Measurements from ENCODE around the gene COMMD4. TPM values are rescaled to one million over a fixed set of nuclear protein-coding genes. Genes with fewer than 3 reads are reported as not detected.

Gene COMMD4
- total and polyA plus RNA-seq, 5 donors: 33.7 to 52.1 (median 39.2) TPM

DNA sequence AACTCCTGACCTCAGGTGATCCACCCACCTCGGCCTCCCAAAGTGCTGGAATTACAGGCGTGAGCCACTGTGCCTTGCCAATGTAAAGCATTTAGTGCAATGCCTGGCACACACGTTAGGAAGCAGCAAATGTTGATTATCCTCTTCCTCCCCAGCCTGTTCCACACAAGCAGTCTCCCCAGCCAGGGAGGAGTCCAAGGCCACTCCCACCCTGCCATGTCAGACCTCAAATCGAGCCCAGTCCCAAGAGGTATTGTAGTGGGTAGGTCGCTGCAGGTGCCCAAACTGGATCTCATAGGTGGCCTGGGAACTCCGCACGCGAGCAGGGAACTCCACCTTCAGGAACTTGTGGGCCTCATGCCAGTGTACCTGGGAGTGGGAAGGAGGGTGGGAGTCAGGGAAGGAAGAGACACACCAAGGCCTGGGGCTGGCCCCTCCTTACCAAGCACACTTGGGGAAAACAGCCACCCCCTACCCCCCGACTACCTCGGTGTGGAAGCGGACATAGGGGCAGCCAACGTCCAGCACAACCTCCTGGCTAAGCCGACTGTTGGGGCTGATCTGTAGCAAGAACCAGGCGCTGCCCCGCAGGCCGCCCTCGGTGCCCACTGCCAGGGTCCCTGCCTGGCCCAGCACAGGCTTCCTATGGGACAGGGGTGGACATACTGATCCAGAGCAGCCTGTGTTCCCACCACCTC, 22.3 kb downstream of the COMMD4 start:
- DNase-seq (no peak), ATAC-seq (no peak)
- Histone ChIP-seq H3K9me3 (ENCODE audit: control insufficient read depth, low read length) (no peaks in the 10 kb centered on the region), H3K27ac (ENCODE audit: low read length) (no peak overlapping the region), H3K4me1 (ENCODE audit: control insufficient read depth, insufficient read depth, low read length) (no peaks in the 10 kb centered on the region), H3K27me3 (ENCODE audit: control insufficient read depth, insufficient read depth) (no peaks in the 10 kb centered on the region), H3K4me3 (ENCODE audit: low read length) (no peak overlapping the region)
- intact Hi-C loops (cut with DNase I): no loop called here
- WGBS: 93% methylated on average over 17 of the region's 17 CpGs

DNA sequence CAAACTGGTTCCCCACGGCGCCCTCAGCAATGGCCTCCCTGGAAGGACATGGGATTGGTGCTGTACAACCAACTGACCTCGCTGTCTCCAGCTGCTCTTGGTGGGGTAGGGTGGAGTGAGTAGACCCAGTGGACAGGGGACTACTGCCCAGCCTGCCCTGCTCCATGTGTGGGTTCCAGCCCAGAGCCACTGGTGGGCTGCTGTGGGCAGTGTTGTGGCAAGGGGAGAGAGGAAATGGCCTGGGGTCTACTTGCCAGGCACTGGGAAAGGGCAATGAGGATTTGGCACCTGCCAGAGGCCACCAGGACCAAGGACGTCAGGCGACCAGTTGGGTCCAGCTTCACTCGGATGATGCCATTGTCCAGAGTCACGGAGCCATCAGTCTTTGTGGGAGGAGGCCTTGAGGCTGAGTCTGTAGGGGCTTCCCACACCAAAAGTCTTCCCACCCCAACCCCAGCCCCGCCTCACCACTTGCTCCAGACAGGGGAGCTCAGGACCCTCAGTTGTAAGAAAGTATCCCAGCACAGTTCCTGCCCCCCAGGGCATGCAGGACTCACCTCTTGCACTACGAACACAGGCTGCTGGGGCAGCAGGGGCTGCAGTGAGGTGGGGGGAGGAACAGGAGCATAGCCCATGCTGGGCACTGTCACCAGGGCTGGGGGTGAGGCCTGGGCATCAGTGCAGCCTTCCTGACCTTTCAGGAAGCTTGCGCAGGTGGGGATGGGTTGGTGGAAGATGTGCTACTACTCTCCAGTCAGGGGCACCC, 23.1 kb downstream of the COMMD4 start:
- DNase-seq (no peak), ATAC-seq (no peak)
- Histone ChIP-seq H3K9me3 (ENCODE audit: control insufficient read depth, low read length) (no peaks in the 10 kb centered on the region), H3K27ac (ENCODE audit: low read length) (no peak overlapping the region), H3K4me3 (ENCODE audit: low read length) (no peak overlapping the region), H3K4me1 (ENCODE audit: control insufficient read depth, insufficient read depth, low read length) (no peaks in the 10 kb centered on the region), H3K27me3 (ENCODE audit: control insufficient read depth, insufficient read depth) (no peaks in the 10 kb centered on the region)
- intact Hi-C loops (cut with DNase I): no loop called here
- 94% methylated on average over 10 of the region's 10 CpGs for WGBS

DNA sequence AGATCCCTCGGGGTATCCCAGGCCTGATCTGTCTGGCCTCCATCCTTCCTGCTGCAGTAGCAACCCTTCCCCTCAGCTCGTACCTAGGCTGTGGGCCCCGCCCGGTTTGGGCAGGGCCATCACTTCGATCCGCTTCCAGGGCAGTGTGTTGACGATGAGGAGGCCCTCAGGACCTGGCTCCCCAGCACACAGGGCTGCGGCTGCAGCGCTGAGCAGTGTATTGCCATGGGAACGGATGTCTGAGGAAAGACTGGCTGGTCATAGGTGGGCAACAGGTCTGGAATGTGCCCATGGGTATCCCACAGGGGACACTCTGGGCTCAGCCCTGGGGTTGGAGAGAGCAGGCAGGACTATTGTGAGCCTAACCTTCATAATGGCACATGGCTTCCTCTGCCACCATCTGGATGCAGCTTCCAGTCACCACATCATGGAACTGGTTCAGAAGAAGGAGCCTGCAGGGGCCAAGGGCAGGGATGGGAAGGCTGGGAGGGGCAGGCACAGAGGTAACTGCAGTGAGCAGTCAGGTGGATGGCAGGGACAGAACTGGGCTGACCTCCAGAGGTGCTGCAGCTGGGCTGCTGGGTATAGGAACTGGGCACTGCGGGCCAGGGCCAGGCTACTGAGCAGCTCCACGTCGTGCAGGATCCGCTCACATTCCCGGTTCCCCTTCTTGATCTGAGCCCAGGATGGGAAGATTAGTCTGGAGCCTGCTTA, 23.8 kb downstream of the COMMD4 start:
- no peak for ATAC-seq
- no peak for DNase-seq
- no peak overlapping the region for H3K4me3 ChIP-seq (ENCODE audit: low read length)
- intact Hi-C loops (cut with DNase I): no loop called here
- WGBS: 91% methylated on average over 15 of the region's 15 CpGs
- no peaks in the 10 kb centered on the region for H3K9me3 ChIP-seq (ENCODE audit: control insufficient read depth, low read length)
- H3K4me1 ChIP-seq (ENCODE audit: control insufficient read depth, insufficient read depth, low read length): no peaks in the 10 kb centered on the region
- H3K27ac ChIP-seq (ENCODE audit: low read length): no peak overlapping the region
- H3K27me3 ChIP-seq (ENCODE audit: control insufficient read depth, insufficient read depth): no peaks in the 10 kb centered on the region

DNA sequence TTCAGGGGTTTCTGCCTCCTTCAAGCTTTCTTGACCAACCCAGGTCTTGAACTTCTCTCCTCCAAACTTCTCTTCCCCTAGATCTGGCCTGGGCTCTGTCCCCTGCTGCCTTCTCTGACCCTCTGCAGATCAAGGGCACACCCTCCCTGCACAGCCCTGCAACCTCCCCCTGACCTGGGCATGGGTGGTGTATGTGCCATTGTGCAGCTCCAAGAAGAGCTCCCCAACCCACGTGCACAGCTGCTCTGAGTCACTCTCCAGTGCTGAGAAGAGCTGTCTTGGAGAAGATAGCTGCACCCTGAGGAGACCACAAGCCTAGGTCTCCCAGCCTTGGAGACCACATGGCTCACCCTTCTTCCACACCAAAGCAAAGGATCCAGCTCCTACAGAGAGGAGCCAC, 24.5 kb downstream of the COMMD4 start:
- 68% methylated on average over 1 of the region's 1 CpG for WGBS
- H3K4me1 ChIP-seq (ENCODE audit: control insufficient read depth, insufficient read depth, low read length): no peaks in the 10 kb centered on the region
- H3K27me3 ChIP-seq (ENCODE audit: control insufficient read depth, insufficient read depth): no peaks in the 10 kb centered on the region
- H3K27ac ChIP-seq (ENCODE audit: low read length): no peak overlapping the region
- ATAC-seq: no peak
- H3K9me3 ChIP-seq (ENCODE audit: control insufficient read depth, low read length): no peaks in the 10 kb centered on the region
- no peak overlapping the region for H3K4me3 ChIP-seq (ENCODE audit: low read length)
- intact Hi-C loops (cut with DNase I): no loop called here
- no peak for DNase-seq

DNA sequence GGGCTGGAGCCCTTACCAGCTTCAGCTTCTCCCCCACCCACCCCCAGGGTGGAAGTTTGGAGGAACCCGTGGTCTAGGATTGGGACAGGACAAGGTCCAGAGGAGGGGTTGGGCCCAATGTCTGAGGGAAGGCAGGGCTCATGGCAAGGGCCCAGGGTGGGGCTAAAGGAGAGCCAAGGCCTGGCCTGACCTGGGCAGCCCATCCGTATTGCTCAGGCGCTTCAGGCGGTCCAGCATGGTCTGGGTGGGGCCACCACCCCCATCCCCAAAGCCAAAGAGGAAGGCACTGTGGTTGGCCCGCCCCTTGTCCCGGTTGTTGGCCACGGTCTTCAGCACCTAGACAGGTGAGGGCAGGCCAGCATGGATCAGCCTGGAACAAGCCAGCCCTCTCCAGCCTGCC, 25.0 kb downstream of the COMMD4 start:
- Histone ChIP-seq H3K27me3 (ENCODE audit: control insufficient read depth, insufficient read depth) (no peaks in the 10 kb centered on the region), H3K4me1 (ENCODE audit: control insufficient read depth, insufficient read depth, low read length) (no peaks in the 10 kb centered on the region), H3K9me3 (ENCODE audit: control insufficient read depth, low read length) (no peaks in the 10 kb centered on the region), H3K27ac (ENCODE audit: low read length) (no peak overlapping the region), H3K4me3 (ENCODE audit: low read length) (no peak overlapping the region)
- 95% methylated on average over 7 of the region's 7 CpGs for WGBS
- ATAC-seq (no peak), DNase-seq (no peak)
- intact Hi-C loops (cut with DNase I): no loop called here

DNA sequence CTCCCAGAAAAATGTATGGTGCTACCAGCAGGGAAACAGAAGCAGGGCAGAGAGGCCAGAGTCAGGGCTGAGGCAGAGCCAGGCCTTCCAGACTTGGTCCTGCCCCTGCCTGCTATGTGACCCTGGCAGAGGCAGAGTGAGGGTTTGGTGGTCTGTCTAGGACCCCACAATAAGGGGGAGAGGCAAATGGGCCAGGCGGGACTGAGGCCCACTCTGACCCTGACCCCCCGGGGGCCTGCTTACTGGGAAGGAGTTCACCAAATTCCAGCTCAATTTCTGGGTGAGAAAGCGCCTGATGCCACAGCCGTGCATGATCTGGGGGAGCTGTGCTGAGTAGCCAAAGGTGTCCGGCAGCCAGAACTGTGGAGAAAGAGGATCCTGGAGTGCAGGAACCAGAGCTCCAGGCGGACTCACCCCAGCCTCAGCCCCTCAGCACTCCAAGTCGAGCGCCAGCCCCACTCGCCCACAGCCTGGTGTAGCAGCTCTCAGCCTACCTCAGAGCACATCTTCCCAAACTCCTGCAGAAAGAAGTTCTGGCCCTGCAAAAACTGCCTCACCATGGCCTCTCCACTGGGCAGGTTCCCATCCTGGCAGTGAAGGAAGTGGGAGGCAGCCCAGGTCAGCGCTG, 25.6 kb downstream of the COMMD4 start:
- H3K27me3 ChIP-seq (ENCODE audit: control insufficient read depth, insufficient read depth): no peaks in the 10 kb centered on the region
- no peak for DNase-seq
- intact Hi-C loops (cut with DNase I): no loop called here
- H3K9me3 ChIP-seq (ENCODE audit: control insufficient read depth, low read length): no peaks in the 10 kb centered on the region
- 92% methylated on average over 10 of the region's 10 CpGs for WGBS
- no peak overlapping the region for H3K27ac ChIP-seq (ENCODE audit: low read length)
- H3K4me1 ChIP-seq (ENCODE audit: control insufficient read depth, insufficient read depth, low read length): no peaks in the 10 kb centered on the region
- no peak overlapping the region for H3K4me3 ChIP-seq (ENCODE audit: low read length)
- ATAC-seq: no peak

DNA sequence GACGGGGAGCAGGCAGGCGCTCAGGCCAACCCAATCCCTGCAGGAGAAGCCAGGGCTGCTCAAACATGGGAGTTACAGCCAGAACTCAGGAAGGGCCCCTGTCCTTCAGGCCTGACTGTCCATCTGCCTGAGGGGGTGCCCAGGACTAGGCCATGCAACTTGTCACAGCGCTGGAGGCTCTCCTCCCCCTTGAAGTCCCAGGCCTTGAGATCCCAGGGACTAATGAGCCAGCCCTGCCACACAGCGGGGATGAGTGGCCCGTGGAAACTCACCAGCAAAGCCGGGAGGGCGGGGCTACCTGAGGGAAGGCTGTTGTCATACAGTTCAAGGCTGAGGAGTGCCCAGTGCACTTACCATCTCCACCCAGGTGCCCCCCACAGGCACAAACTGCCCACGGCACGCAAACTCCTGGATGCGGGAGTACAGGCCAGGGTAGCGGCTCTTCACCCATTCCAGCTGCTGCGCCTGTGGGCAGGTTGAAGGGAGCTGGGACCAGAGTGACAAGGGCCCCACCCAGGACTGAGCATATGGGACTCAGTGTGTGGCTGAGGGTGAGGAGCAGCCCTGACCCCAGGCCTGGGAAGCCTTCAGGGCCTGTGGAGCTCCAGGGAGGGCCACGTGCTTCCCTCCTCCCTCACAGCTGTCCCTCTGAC, 26.3 kb downstream of the COMMD4 start:
- no peaks in the 10 kb centered on the region for H3K27me3 ChIP-seq (ENCODE audit: control insufficient read depth, insufficient read depth)
- no peaks in the 10 kb centered on the region for H3K4me1 ChIP-seq (ENCODE audit: control insufficient read depth, insufficient read depth, low read length)
- no peak overlapping the region for H3K4me3 ChIP-seq (ENCODE audit: low read length)
- no peak for DNase-seq
- H3K9me3 ChIP-seq (ENCODE audit: control insufficient read depth, low read length): no peaks in the 10 kb centered on the region
- intact Hi-C loops (cut with DNase I): no loop called here
- 88% methylated on average over 13 of the region's 13 CpGs for WGBS
- H3K27ac ChIP-seq (ENCODE audit: low read length): no peak overlapping the region
- ATAC-seq: no peak

DNA sequence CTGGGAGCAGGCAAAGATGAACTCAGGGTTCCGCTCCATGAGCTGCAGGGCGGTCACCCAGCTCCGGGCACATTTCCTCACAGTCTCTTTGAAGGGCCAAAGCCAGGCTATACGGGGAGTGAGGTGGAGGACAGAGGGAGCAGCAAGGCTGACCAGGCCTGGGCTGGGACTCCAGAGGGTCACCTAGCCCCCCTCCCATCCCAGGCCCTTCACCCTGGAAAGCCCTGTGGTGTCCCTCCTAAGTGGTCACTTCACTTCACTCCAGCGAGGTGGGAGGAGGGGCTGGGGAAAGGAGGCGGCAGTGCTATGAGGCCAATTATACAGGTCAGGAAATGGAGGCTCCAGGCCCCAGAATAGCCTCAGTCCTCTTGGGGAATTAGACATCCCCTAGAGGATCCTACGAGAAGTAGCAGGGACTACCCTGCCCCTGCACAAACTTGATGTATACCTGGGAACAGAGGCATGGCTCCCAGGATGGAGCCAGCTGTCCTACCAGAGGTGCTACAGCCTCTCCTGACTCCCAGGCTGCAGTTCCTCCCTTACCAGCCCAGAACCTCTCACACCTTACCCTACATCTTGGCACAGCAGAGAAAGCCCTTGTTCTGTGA, 26.9 kb downstream of the COMMD4 start:
- Histone ChIP-seq H3K27me3 (ENCODE audit: control insufficient read depth, insufficient read depth) (no peaks in the 10 kb centered on the region), H3K27ac (ENCODE audit: low read length) (no peak overlapping the region), H3K9me3 (ENCODE audit: control insufficient read depth, low read length) (no peaks in the 10 kb centered on the region), H3K4me3 (ENCODE audit: low read length) (no peak overlapping the region), H3K4me1 (ENCODE audit: control insufficient read depth, insufficient read depth, low read length) (peaks cover 4% of the 10 kb centered on the region)
- no peak for DNase-seq
- ATAC-seq: no peak
- intact Hi-C loops (cut with DNase I): no loop called here
- WGBS: 81% methylated on average over 7 of the region's 7 CpGs

DNA sequence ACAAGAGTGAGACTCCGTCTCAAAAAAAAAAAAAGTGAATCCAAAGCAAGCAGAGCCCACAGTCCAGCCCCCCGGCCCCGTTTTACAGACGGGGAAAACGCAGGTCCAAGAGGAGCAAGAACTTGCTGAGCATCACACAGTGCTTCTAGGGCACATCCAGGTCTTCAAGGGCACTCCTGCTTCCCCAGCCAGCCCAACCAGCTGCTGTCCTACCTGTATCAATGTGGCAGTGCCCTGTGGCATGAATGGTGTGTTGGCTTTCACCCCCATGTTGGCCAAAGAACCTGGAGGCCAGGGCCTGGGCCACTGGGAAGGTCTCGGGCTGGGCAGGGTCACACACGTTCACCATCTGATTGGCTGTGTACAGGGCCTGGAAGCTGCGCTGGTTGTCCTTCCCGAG, 27.9 kb downstream of the COMMD4 start:
- Histone ChIP-seq H3K9me3 (ENCODE audit: control insufficient read depth, low read length) (no peaks in the 10 kb centered on the region), H3K27me3 (ENCODE audit: control insufficient read depth, insufficient read depth) (no peaks in the 10 kb centered on the region), H3K4me1 (ENCODE audit: control insufficient read depth, insufficient read depth, low read length) (peaks cover 5% of the 10 kb centered on the region)

DNA sequence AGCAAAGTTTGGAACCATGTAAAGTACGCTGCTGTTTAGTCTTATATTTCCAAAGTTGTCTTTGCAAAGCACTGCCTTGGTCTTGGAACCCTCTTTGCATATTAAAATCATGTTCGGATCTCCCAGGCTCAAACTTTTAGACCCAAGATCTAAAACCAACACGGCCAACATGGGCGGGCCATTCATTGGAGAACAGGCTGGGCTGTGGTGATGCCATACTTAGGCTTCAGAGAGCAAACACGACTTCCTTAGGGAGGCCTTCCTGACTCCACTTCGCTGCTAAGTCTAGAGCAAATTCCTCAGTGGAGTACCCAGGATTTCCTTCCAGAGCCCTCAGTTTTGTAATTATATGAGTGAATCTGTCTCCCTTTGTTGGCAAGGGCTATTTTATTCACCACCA, 29.0 kb downstream of the COMMD4 start:
- peaks cover 9% of the 10 kb centered on the region for H3K4me1 ChIP-seq (ENCODE audit: control insufficient read depth, insufficient read depth, low read length)
- intact Hi-C loops (cut with DNase I): no loop called here
- WGBS: 92% methylated on average over 6 of the region's 6 CpGs
- H3K9me3 ChIP-seq (ENCODE audit: control insufficient read depth, low read length): no peaks in the 10 kb centered on the region
- ATAC-seq (no peak), DNase-seq (no peak)
- no peak overlapping the region for H3K27ac ChIP-seq (ENCODE audit: low read length)
- no peaks in the 10 kb centered on the region for H3K27me3 ChIP-seq (ENCODE audit: control insufficient read depth, insufficient read depth)
- no peak overlapping the region for H3K4me3 ChIP-seq (ENCODE audit: low read length)

More for the DNA sequence above, 27.9 kb downstream of the COMMD4 start:
- intact Hi-C loops (cut with DNase I): no loop called here
- DNase-seq (no peak), ATAC-seq (no peak)
- no peak overlapping the region for H3K27ac ChIP-seq (ENCODE audit: low read length)
- H3K4me3 ChIP-seq (ENCODE audit: low read length): no peak overlapping the region
- WGBS: 92% methylated on average over 9 of the region's 9 CpGs

All from right cardiac atrium (tissue), 5 donors.